ENCODE data around the gene MALRD1. TPM values are rescaled to one million over a fixed set of nuclear protein-coding genes. Genes with fewer than 3 reads are reported as not detected.

Gene MALRD1
- total RNA-seq, result 1 to 10 TPM in 2 of 4 donors, under 1 TPM in 2; 0.33 to 7.5 (median 1.1) TPM

DNA sequence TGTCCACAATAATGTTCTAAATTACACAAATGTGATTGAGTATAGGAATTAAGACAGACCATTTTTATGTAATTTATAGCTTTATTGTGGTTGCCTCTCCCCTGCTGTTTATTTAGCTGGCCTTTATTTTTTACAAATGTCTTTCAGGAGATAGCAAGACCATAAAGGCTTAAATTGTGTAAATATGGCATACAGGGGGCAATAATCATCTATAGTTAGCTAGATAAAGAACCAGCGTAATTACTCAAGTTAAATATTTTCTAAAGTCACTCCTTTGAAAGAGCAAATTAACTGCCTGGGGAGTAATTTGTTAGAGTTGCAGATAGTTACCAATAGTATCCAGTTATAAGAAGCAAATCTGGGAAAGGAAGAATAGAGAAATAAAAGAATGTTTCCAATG is at the start of gene MALRD1:
TSS of gene MALRD1 (plus strand) at position 313 of the 400 bp plus-strand sequence. CDS start 138 bp downstream, outside the sequence.
- DNase-seq (ENCODE audit: extremely low spot score), result no peak
- no peaks in the 10 kb centered on the region for H3K9me3 ChIP-seq
- H3K4me1 ChIP-seq, result no peaks in the 10 kb centered on the region
- H3K36me3 ChIP-seq, result no peaks in the 10 kb centered on the region
- 93% methylated on average over 1 of the region's 1 CpG for WGBS
- TF ChIP-seq POLR2AphosphoS5 (IDR thresholded peaks at IDR 0.05), result no peak
- no peak for TF ChIP-seq POLR2A (IDR thresholded peaks at IDR 0.05; ENCODE audit: low read depth)
- TF ChIP-seq, protein P1, sequence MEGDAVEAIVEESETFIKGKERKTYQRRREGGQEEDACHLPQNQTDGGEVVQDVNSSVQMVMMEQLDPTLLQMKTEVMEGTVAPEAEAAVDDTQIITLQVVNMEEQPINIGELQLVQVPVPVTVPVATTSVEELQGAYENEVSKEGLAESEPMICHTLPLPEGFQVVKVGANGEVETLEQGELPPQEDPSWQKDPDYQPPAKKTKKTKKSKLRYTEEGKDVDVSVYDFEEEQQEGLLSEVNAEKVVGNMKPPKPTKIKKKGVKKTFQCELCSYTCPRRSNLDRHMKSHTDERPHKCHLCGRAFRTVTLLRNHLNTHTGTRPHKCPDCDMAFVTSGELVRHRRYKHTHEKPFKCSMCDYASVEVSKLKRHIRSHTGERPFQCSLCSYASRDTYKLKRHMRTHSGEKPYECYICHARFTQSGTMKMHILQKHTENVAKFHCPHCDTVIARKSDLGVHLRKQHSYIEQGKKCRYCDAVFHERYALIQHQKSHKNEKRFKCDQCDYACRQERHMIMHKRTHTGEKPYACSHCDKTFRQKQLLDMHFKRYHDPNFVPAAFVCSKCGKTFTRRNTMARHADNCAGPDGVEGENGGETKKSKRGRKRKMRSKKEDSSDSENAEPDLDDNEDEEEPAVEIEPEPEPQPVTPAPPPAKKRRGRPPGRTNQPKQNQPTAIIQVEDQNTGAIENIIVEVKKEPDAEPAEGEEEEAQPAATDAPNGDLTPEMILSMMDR (IDR thresholded peaks at IDR 0.05), result no peak
- no peak for TF ChIP-seq EP300 (IDR thresholded peaks at IDR 0.05)
- H3K4me3 ChIP-seq, result no peak within 1 kb of the TSS
- intact Hi-C loops (cut with DNase I), result no loop called here
- no peaks in the 10 kb centered on the region for H3K27me3 ChIP-seq
- no peak within 1 kb of the TSS for H3K27ac ChIP-seq (replicated peaks in 1 of 4)

DNA sequence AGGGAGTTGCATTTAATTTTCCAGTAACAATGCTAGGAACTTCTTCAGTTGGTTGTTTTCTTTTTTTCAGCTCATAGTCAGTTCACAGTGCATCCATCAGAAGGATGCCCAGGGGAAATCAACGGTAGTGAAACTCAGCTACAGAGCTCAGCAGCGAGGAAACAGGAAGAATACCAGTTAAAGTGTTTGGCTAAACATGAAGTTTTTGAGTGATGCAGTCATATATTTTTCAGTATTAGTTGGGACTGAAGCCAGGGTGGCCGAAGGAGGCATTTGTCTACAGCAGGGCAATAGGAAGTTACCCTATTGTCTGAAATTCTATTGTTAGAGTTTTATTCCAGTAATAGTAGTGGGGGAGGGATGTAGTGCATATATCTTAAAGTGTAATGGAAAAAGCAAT is 45.3 kb upstream of the MALRD1 start:
- H3K27ac ChIP-seq (replicated peaks in 1 of 4), result no peak overlapping the region
- WGBS, result 57% methylated on average over 3 of the region's 3 CpGs
- TF ChIP-seq POLR2AphosphoS5 (IDR thresholded peaks at IDR 0.05), result no peak
- TF ChIP-seq, protein P1 (IDR thresholded peaks at IDR 0.05), result no peak
- H3K9me3 ChIP-seq, result no peaks in the 10 kb centered on the region
- no peaks in the 10 kb centered on the region for H3K27me3 ChIP-seq
- H3K4me3 ChIP-seq, result no peak overlapping the region
- H3K4me1 ChIP-seq, result no peaks in the 10 kb centered on the region
- no peaks in the 10 kb centered on the region for H3K36me3 ChIP-seq
- intact Hi-C loops (cut with DNase I), result no loop called here
- DNase-seq (ENCODE audit: extremely low spot score), result no peak

DNA sequence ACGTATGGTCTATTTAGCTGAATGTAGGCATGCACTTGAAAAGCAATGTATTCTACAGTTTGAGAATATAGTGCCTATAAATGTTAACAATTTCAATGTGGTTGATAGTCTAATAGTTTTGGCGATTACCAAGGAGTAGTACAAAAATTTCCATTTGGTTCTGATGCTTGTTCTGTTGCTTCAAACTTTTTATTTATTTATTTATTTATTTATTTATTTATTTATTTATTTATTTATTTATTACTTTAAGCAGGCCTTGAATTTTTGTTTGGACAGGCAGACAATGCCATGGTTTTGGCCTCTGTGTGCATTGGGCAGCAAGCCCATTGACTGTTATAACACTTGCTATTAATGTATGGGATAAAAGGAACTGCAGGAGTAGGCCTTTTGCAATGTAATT is 36.5 kb upstream of the MALRD1 start:
- intact Hi-C loops (cut with DNase I), result no loop called here

DNA sequence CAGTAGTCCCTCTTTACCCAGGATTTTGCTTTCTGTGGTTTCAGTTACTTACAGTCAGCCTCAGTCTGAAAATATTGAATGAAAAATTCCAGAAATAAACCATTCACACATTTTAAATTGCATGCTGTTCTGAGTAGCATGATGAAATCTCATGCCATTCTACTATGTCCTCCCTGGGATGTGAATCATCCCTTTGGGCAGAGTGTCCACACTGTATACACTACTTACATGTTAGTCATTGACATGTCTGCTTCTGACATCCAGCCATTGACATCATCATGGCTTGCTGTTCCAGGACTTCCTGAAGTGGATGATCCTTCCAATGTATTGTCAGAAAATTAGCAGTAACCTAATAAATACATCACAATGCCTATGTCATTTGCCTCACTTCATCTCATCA is 34.6 kb upstream of the MALRD1 start:
- no peak for DNase-seq (ENCODE audit: extremely low spot score)
- no peaks in the 10 kb centered on the region for H3K9me3 ChIP-seq
- no peak overlapping the region for H3K27ac ChIP-seq (replicated peaks in 1 of 4)
- H3K27me3 ChIP-seq, result no peaks in the 10 kb centered on the region
- intact Hi-C loops (cut with DNase I), result no loop called here
- H3K4me1 ChIP-seq, result no peaks in the 10 kb centered on the region
- no peak overlapping the region for H3K4me3 ChIP-seq
- TF ChIP-seq EP300 (IDR thresholded peaks at IDR 0.05), result no peak
- TF ChIP-seq, protein P1 (IDR thresholded peaks at IDR 0.05), result no peak
- no peak for TF ChIP-seq POLR2AphosphoS5 (IDR thresholded peaks at IDR 0.05)
- TF ChIP-seq POLR2A (IDR thresholded peaks at IDR 0.05; ENCODE audit: low read depth), result no peak
- no peaks in the 10 kb centered on the region for H3K36me3 ChIP-seq

More for the DNA sequence above, 36.5 kb upstream of the MALRD1 start:
- Histone ChIP-seq H3K4me1 (no peaks in the 10 kb centered on the region), H3K27me3 (no peaks in the 10 kb centered on the region), H3K9me3 (no peaks in the 10 kb centered on the region), H3K27ac (replicated peaks in 1 of 4) (no peak overlapping the region), H3K36me3 (no peaks in the 10 kb centered on the region), H3K4me3 (no peak overlapping the region)
- 88% methylated on average over 2 of the region's 2 CpGs for WGBS
- no peak for DNase-seq (ENCODE audit: extremely low spot score)
- TF ChIP-seq, protein P1 (IDR thresholded peaks at IDR 0.05), result no peak
- TF ChIP-seq EP300 (IDR thresholded peaks at IDR 0.05) (no peak), POLR2AphosphoS5 (IDR thresholded peaks at IDR 0.05) (no peak), POLR2A (IDR thresholded peaks at IDR 0.05; ENCODE audit: low read depth) (no peak)

DNA sequence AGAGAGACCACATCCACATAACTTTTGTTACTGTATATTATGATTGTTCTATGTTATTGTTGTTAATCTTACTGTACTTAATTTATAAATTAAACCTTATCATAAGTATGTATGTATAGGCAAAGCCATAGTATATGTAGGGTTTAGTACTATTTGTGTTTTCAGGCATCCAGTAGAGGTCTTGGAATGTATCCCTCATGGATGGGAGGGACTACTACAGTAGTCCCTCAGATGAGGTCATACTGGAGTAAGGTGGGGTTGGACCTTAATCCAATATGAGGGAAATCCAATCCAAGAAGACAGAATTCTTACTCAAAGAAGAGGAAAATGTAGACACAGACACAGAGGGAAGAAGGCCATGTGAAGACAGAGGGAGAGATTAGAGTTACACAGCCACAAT is 34.1 kb upstream of the MALRD1 start:
- H3K4me1 ChIP-seq, result no peaks in the 10 kb centered on the region
- H3K27ac ChIP-seq (replicated peaks in 1 of 4), result no peak overlapping the region
- H3K4me3 ChIP-seq, result no peak overlapping the region
- no peaks in the 10 kb centered on the region for H3K9me3 ChIP-seq
- no peak for DNase-seq (ENCODE audit: extremely low spot score)
- H3K36me3 ChIP-seq, result no peaks in the 10 kb centered on the region
- no peaks in the 10 kb centered on the region for H3K27me3 ChIP-seq
- TF ChIP-seq POLR2A (IDR thresholded peaks at IDR 0.05; ENCODE audit: low read depth) (no peak), POLR2AphosphoS5 (IDR thresholded peaks at IDR 0.05) (no peak), EP300 (IDR thresholded peaks at IDR 0.05) (no peak)
- TF ChIP-seq, protein P1 (IDR thresholded peaks at IDR 0.05), result no peak
- intact Hi-C loops (cut with DNase I), result no loop called here
